Uterus (tissue), 4 donors: Measurements from ENCODE around the gene CAGE1. TPM values are rescaled to one million over a fixed set of nuclear protein-coding genes. Genes with fewer than 3 reads are reported as not detected.
"Not testable (repeated sequence)": the region's sequence is repeated elsewhere in the genome, so short reads cannot be mapped to it uniquely, and the experiment has no call there.

Experiments used
- DNase-seq, 2 donors: peaks; one replicate each; pipeline ENCODE4 v3.0.0-alpha.2; 2019 to 2020
- H3K27ac ChIP-seq, 2 donors: fragments of 200-600 bp; sonication (generic); 1 replicate in 1 of 2; 2 replicates in 1 of 2; pipeline ENCODE4 v1.5.1; 2016 to 2018
- H3K27me3 ChIP-seq, 2 donors: fragments of 200-600 bp; sonication (generic); one replicate each; pipeline ENCODE4 v1.5.1; 2018 to 2019; ENCODE audit warnings: control low read depth in 1 of 2
- H3K36me3 ChIP-seq, 2 donors: fragments of 200-600 bp; sonication (generic); one replicate each; pipeline ENCODE4 v1.5.1; 2019; ENCODE audit warnings: control low read depth in 1 of 2
- H3K4me1 ChIP-seq, 2 donors: fragments of 200-600 bp; sonication (generic); one replicate each; pipeline ENCODE4 v1.5.1; 2018 to 2019; ENCODE audit warnings: control low read depth in 1 of 2
- H3K4me3 ChIP-seq, 2 donors: fragments of 200-600 bp; sonication (generic); 1 replicate in 1 of 2; 2 replicates in 1 of 2; pipeline ENCODE4 v1.5.1; 2018 to 2019; ENCODE audit warnings: mild to moderate bottlenecking in 1 of 2
- H3K9me3 ChIP-seq, 2 donors: fragments of 200-600 bp; sonication (generic); one replicate each; pipeline ENCODE4 v1.5.1; 2019; ENCODE audit warnings: control low read depth in 1 of 2
- POLR2A ChIP-seq, 2 donors: fragments of 450-650 bp; IDR thresholded peaks; one replicate each; pipeline ENCODE4 v1.6.1; 2016; ENCODE audit warnings: antibody characterized with exemption in 2 of 2, mild to moderate bottlenecking in 1 of 2, moderate library complexity in 1 of 2
- intact Hi-C: fragments of 100-400 bp; cut with DNase I; formaldehyde crosslinking; loops from one replicate; pipeline ENCODE4 v1.15.1; 2023; ENCODE audit warnings: low total_unique reads
- total RNA-seq, 4 donors: library from RNA; depleted of rRNA in 3 of 4; stranded (reverse); fragments of >200 nt in 3 of 4; gene quantifications; one replicate each; pipeline versions ENCODE4 v1.1.0 to v1.2.4, GENCODE V29; 2014 to 2023
- TF ChIP-seq, protein P1 (sequence below), 4 experiments: fragments of 200-600 bp in 2 of 4; fragments of 450-650 bp in 2 of 4; sonication (generic) in 2 of 4; IDR thresholded peaks; one replicate each; pipeline ENCODE4 v1.5.1; 2016 to 2019; ENCODE audit warnings: antibody characterized with exemption in 4 of 4, mild to moderate bottlenecking in 2 of 4, moderate library complexity in 1 of 4
- donor health status: DM: yes; HTN: yes; CAD: no.

Gene CAGE1
- total RNA-seq, 4 donors from 2014 or later, result 0.28 TPM; not detected in 3

DNA sequence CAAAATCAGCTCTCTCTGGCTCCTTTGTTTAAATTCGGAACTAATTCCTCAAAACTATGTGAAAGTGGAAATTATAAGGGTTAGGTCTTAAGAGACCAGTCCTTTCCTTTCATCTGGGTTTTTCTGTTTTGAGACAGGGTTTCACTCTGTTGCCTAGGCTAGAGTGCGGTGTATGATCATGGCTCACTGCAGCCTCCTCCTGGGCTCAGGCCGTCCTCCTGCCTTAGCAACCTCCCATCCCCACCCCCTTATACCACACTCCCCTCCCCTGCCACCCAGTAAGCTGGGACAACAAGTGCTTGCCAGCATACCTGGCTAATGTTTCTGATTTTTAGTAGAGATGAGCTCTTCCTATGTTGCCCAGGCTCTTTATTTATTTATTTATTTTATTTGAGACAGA is 63.8 kb downstream of the CAGE1 start:
- Histone ChIP-seq H3K9me3 (no peaks in the 10 kb centered on the region), H3K27me3 (no peaks in the 10 kb centered on the region), H3K27ac (no peak overlapping the region), H3K4me1 (no peaks in the 10 kb centered on the region), H3K4me3 (no peak overlapping the region), H3K36me3 (no peaks in the 10 kb centered on the region)
- TF ChIP-seq, protein P1, sequence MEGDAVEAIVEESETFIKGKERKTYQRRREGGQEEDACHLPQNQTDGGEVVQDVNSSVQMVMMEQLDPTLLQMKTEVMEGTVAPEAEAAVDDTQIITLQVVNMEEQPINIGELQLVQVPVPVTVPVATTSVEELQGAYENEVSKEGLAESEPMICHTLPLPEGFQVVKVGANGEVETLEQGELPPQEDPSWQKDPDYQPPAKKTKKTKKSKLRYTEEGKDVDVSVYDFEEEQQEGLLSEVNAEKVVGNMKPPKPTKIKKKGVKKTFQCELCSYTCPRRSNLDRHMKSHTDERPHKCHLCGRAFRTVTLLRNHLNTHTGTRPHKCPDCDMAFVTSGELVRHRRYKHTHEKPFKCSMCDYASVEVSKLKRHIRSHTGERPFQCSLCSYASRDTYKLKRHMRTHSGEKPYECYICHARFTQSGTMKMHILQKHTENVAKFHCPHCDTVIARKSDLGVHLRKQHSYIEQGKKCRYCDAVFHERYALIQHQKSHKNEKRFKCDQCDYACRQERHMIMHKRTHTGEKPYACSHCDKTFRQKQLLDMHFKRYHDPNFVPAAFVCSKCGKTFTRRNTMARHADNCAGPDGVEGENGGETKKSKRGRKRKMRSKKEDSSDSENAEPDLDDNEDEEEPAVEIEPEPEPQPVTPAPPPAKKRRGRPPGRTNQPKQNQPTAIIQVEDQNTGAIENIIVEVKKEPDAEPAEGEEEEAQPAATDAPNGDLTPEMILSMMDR (IDR thresholded peaks at IDR 0.05), result no peak
- TF ChIP-seq POLR2A (IDR thresholded peaks at IDR 0.05), result no peak
- intact Hi-C loops, result no loop called here
- DNase-seq, result no peak

DNA sequence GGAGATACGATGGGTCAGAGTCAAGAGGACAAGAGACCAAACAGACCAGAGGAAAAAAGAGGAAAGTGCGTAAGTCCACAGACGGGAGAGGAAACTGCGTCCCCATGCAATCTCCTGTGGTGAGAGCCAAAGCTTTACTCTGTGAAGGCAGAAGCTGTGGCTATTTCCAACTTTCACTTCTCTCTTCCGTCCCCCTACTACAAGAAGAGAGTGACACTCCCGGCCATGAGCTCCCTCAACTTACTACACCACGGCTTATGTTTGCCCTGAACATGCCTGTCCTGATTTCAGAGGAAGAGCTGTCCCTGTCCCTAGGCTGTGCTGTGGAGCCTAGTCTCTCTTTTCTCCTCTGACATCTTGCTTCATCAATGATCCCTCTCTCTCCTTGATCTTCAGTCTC is 65.0 kb downstream of the CAGE1 start:
- H3K27ac ChIP-seq, result no peak overlapping the region
- intact Hi-C loops, result no loop called here
- no peaks in the 10 kb centered on the region for H3K9me3 ChIP-seq
- no peak for TF ChIP-seq POLR2A (IDR thresholded peaks at IDR 0.05)
- TF ChIP-seq, protein P1 (IDR thresholded peaks at IDR 0.05), result no peak
- no peaks in the 10 kb centered on the region for H3K4me1 ChIP-seq
- H3K27me3 ChIP-seq, result no peaks in the 10 kb centered on the region
- DNase-seq, result no peak
- no peak overlapping the region for H3K4me3 ChIP-seq
- no peaks in the 10 kb centered on the region for H3K36me3 ChIP-seq

DNA sequence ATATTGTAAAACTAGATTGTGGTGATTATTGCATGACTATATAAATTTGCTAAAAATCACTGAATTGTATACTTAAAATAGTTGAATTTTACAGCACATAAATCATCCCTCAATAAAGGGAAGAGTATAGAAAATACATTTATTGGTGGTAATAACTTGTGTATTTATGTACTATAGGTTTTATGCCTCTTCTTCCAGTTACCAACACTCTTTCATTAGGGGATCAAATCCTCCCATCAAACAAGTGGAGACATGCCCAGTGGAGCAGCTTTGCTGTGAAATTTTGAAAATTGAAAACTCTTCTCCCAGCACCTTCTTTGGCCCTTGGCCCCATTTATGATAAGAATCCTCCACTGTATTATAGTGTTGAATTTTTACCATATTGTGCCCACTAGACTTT is 66.5 kb downstream of the CAGE1 start:
- no peak for DNase-seq
- Histone ChIP-seq H3K36me3 (no peaks in the 10 kb centered on the region), H3K27ac (no peak overlapping the region), H3K4me3 (no peak overlapping the region), H3K9me3 (no peaks in the 10 kb centered on the region), H3K4me1 (no peaks in the 10 kb centered on the region), H3K27me3 (no peaks in the 10 kb centered on the region)
- intact Hi-C loops, result no loop called here
- no peak for TF ChIP-seq POLR2A (IDR thresholded peaks at IDR 0.05)
- TF ChIP-seq, protein P1 (IDR thresholded peaks at IDR 0.05), result no peak

DNA sequence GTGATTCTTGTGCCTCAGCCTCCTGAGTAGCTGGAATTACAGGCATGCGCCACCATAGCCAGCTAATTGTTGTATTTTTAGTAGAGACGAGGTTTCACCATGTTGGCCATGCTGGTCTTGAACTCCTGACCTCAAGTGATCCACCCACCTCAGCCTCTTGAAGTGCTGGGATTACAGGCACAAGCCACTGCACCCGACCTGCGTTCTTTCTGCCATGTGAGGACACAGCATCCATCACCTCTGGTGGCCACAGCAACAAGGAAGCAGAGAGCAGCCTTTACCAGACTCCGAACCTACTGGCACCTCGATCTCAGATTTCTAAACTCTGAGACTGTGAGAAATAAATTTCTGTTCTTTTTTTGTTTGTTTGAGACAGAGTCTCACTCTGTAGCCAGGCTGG is 67.7 kb downstream of the CAGE1 start:
- H3K9me3 ChIP-seq, H3K36me3 ChIP-seq, H3K27me3 ChIP-seq, H3K4me3 ChIP-seq, DNase-seq, intact Hi-C loops, H3K27ac ChIP-seq, H3K4me1 ChIP-seq: not testable (repeated sequence)

DNA sequence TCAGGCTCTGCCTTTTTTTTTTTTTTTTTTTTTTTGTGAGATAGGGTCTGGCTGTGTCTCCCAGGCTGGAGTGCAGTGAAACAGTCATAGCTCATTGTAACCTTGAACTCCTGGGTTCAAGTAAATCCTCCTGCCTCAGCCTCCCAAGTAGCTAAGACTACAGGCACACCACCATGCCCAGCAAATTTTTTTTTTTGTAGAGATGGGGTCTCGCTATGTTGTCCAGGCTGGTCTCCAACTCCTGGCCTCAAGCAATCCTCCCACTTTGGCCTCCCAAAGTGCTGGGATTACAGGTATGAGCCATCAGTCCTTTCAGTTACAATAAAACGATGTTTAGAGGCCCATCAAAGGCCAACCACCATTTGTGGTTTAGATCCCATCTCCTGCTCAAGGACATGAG is 70.1 kb downstream of the CAGE1 start:
- H3K36me3 ChIP-seq, H3K27me3 ChIP-seq, H3K4me3 ChIP-seq, H3K9me3 ChIP-seq, intact Hi-C loops, DNase-seq, H3K27ac ChIP-seq, H3K4me1 ChIP-seq: not testable (repeated sequence)

DNA sequence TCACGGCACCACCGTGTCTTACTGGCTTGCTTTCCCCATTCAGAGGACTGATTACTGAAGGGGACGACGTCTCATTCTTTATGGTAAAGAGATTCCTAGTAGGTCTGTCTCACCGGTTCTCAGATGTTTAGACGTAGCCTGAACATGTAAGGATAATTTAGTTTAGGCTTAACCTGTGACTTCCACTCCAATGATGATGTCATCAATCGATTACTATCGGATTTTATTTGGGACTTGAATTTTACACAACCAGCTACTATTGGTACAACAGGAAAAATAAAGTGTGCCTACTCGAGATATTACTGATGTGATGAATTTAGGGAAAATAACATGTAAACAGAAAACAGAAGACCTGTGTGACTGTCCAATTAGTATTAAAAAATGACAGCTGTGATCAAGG is 72.0 kb downstream of the CAGE1 start:
- DNase-seq, result no peak
- intact Hi-C loops, result no loop called here
- Histone ChIP-seq H3K27me3 (no peaks in the 10 kb centered on the region), H3K36me3 (no peaks in the 10 kb centered on the region), H3K9me3 (no peaks in the 10 kb centered on the region), H3K27ac (no peak overlapping the region), H3K4me3 (no peak overlapping the region), H3K4me1 (no peaks in the 10 kb centered on the region)
- TF ChIP-seq, protein P1 (IDR thresholded peaks at IDR 0.05), result no peak
- TF ChIP-seq POLR2A (IDR thresholded peaks at IDR 0.05), result no peak
